GM12878 (cell line): ENCODE data around the gene MPHOSPH9. TPM values are rescaled to one million over a fixed set of nuclear protein-coding genes. Genes with fewer than 3 reads are reported as not detected.
A peak's percentile ranks its signal among the peaks of the same experiment; 100 is the strongest.

Source experiments
- ASH2L ChIP-seq: fragments of 300-600, 200-600 bp; sonication (generic); IDR thresholded peaks from 2 replicates; pipeline ENCODE4 v1.6.1; 2017; ENCODE audit warnings: low read depth, mild to moderate bottlenecking, borderline replicate concordance
- ATF2 ChIP-seq: IDR thresholded peaks from 2 replicates; pipeline ENCODE4 v1.6.1; 2012; ENCODE audit warnings: low read length, inconsistent platforms
- BRCA1 ChIP-seq: IDR thresholded peaks from 2 replicates; pipeline ENCODE4 v1.6.1; 2011; ENCODE audit warnings: low read depth, low read length, improper control_type of control experiment
- CHD1 ChIP-seq: IDR thresholded peaks from 2 replicates; pipeline ENCODE4 v1.6.1; 2012; ENCODE audit warnings: low read depth, low read length, improper control_type of control experiment
- CHD2 ChIP-seq: IDR thresholded peaks from 2 replicates; pipeline ENCODE4 v1.6.1; 2011; ENCODE audit warnings: low read depth, low read length, improper control_type of control experiment, borderline replicate concordance
- IRF5 ChIP-seq: fragments of 450-650 bp; IDR thresholded peaks from 2 replicates; pipeline ENCODE4 v1.6.1; 2017; ENCODE audit warnings: borderline replicate concordance
- JUND ChIP-seq: IDR thresholded peaks from 2 replicates; pipeline ENCODE4 v1.6.1; 2012; ENCODE audit warnings: low read depth, mild to moderate bottlenecking, low read length, improper control_type of control experiment, moderate library complexity
- RELA ChIP-seq: fragments of 450-650 bp; IDR thresholded peaks from 2 replicates; pipeline ENCODE4 v1.8.0; 2014; ENCODE audit warnings: borderline replicate concordance; ENCODE audit not compliant: partially characterized antibody
- REST ChIP-seq: IDR thresholded peaks from 2 replicates; pipeline ENCODE4 v1.6.1; 2012; ENCODE audit warnings: mild to moderate bottlenecking, low read depth, low read length
- SMC3 ChIP-seq: IDR thresholded peaks from 2 replicates; pipeline ENCODE4 v1.6.1; 2011; ENCODE audit warnings: low read length, improper control_type of control experiment, borderline replicate concordance
- SPI1 ChIP-seq: IDR thresholded peaks from 2 replicates; pipeline ENCODE4 v1.6.1; 2011; ENCODE audit warnings: low read depth, mild to moderate bottlenecking, low read length, moderate library complexity, borderline replicate concordance; ENCODE audit not compliant: insufficient read depth
- TCF12 ChIP-seq: IDR thresholded peaks from 2 replicates; pipeline ENCODE4 v1.6.1; 2011; ENCODE audit warnings: low read depth, mild to moderate bottlenecking, low read length
- TCF3 ChIP-seq: IDR thresholded peaks from 2 replicates; pipeline ENCODE4 v1.6.1; 2012; ENCODE audit warnings: low read depth, mild to moderate bottlenecking, low read length, borderline replicate concordance; ENCODE audit not compliant: insufficient read depth
- TCF7 ChIP-seq: IDR thresholded peaks from 2 replicates; pipeline ENCODE4 v1.6.1; 2014; ENCODE audit warnings: antibody characterized with exemption, borderline replicate concordance
- USF1 ChIP-seq: IDR thresholded peaks from 2 replicates; pipeline ENCODE4 v1.6.1; 2011; ENCODE audit warnings: borderline replicate concordance, low read depth, mild to moderate bottlenecking, moderate library complexity, mixed read lengths, low read length; ENCODE audit not compliant: insufficient read depth; ENCODE audit errors: extremely low read length
- ZBTB4 ChIP-seq: fragments of 450-650 bp; formaldehyde crosslinking; IDR thresholded peaks from 2 replicates; pipeline ENCODE4 v1.4.0; 2022; ENCODE audit warnings: mild to moderate bottlenecking, moderate library complexity
- ZNF207 ChIP-seq: fragments of 450-650 bp; IDR thresholded peaks from 2 replicates; pipeline ENCODE4 v1.6.1; 2014; ENCODE audit warnings: antibody characterized with exemption, mild to moderate bottlenecking, borderline replicate concordance
- ZNF24 ChIP-seq: fragments of 450-650 bp; IDR thresholded peaks from 2 replicates; pipeline ENCODE4 v1.6.1; 2017; ENCODE audit warnings: antibody characterized with exemption, mild to moderate bottlenecking
- polyA plus RNA-seq, 11 experiments: library from polyadenylated mRNA; depleted of rRNA in 4 of 11; unstranded in 6 of 11; stranded (reverse) in 5 of 11; fragments of >200 nt; fragmentation: Nextera tagmentation in 4 of 11; fragmentation: Illumina TruSeq in 1 of 11; extraction: Ambion mirVana in 4 of 11; extraction: Trizol in 1 of 11; gene quantifications; 1 replicate in 1 of 11; 2 replicates in 10 of 11; pipeline versions ENCODE4 v1.2.1 to v1.2.3, GENCODE V29; 2011 to 2016; ENCODE audit warnings: inconsistent platforms in 2 of 11, missing spikeins in 2 of 11, low read depth in 1 of 11
- total RNA-seq, 4 experiments: library from RNA; depleted of rRNA in 3 of 4; stranded (reverse); fragments of >200 nt in 3 of 4; fragmentation: Illumina TruSeq in 1 of 4; extraction: Trizol in 1 of 4; gene quantifications; 2 replicates each; pipeline versions ENCODE4 v1.2.1 to v1.2.3, GENCODE V29; 2013 to 2021

The MPHOSPH9 gene
- total and polyA plus RNA-seq, 10 of the 15 experiments (the other 5 are each of a cell fraction or from before 2014, with no cell fraction given), result 11.5 to 72.2 (median 45.7) TPM

- no peak for TF ChIP-seq REST
- peak; percentile 45; the same call in 1 of the 2 replicates for TF ChIP-seq TCF12
- TF ChIP-seq ZNF207, result peak; percentile 96
- no peak for TF ChIP-seq ASH2L
- TF ChIP-seq JUND, result no peak
- TF ChIP-seq CHD1, result no peak
- TF ChIP-seq IRF5, result no peak
- no peak for TF ChIP-seq ATF2
- peak; percentile 92 for TF ChIP-seq TCF3
- TF ChIP-seq BRCA1, result peak; percentile 56; the same call in 1 of the 2 replicates
- peak; percentile 95 for TF ChIP-seq RELA
- TF ChIP-seq CHD2, result peak; percentile 90
- no peak for TF ChIP-seq TCF7
- TF ChIP-seq ZNF24, result no peak
- TF ChIP-seq USF1, result no peak
- TF ChIP-seq SPI1, result no peak
- TF ChIP-seq SMC3, result peak; percentile 24; the same call in 1 of the 2 replicates
- no peak for TF ChIP-seq ZBTB4
These were observed at the start of gene MPHOSPH9, which contains the start of gene MTRFR (continued) for GRCh38 chr12:123232807-123233504.
